Measurements from ENCODE around the gene FZD7.

The FZD7 gene

DNA sequence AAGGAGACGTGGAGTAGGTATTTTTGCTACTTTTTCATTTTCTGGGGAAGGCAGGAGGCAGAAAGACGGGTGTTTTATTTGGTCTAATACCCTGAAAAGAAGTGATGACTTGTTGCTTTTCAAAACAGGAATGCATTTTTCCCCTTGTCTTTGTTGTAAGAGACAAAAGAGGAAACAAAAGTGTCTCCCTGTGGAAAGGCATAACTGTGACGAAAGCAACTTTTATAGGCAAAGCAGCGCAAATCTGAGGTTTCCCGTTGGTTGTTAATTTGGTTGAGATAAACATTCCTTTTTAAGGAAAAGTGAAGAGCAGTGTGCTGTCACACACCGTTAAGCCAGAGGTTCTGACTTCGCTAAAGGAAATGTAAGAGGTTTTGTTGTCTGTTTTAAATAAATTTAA, 3.4 kb downstream of the FZD7 start:
- DNase-seq (ENCODE audit: low spot score) = no peak

DNA sequence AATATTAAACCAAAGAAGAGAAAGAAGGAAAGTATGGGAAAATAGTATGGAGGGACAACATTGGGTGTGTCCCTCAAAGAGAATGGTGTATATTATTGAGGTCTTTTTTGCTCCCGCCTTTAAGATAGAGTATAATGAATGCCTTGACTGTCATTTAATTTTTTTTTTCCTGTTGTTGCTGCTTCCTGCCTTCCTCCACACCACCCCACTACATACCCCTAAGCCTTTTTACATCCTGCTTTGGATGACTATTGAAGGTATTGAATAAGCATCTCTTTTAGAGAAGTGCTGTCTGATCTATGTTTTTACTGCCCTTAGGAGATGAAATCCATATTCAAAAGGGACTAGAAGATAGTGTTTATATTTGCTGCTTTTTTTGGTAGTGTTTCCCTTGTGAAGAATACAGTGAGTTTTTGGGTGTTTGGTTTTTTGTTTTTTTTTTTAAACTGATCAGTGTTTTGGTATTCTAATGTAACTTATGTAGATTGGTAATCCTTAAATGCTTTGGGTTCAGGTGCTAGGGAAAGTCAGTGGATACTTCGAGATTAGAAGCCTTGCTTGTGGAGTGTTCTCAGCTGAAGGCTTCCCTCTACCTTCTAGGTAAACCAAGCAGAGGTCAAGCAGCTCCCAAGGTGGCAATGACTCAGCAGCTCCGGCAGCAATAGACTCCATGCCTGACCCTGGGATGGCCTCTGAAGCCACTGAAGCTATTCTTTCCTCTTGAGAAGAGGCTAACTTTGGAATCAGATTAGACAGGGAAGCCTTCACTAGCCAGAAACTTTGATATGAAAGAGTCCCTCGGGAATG, 5.0 kb downstream of the FZD7 start:
- DNase-seq (ENCODE audit: low spot score) = no peak

DNA sequence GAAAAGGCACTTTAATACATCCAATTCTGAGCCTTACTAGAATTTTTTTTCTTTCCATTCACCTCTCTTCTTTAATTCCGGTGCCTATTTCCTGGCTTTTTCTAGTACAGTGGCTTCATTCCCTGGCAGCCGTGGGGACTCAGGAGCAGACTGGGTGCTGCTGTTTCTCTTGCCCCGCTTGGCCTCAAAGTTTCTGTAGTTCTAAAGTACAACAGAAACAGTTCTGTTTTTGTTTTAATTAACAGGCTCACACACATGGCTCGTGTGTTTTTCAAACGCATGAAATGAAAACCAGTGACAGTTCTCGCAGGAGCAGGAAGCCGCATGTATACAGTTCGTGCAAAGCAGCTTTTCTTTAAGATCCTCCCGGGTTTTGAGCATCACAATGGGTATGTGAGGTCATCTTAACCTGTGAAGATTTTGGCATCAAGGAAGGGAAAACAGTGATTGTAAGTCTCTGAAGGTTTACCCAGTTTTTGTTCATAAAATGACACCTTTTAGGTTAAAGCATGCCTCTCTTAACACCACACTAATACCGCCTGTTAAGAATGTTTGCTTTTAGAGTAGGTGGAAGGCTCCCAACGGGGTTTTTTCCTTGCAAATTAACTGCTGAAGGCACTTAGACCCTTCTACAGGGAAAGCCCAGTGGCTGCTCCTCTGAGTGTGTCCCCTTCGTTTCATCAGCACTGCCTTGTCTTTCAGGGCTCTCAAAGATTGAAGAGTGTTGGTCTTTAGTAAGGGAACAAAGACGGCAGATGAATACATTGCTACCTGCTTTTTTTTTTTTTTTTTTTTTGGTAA, 5.8 kb downstream of the FZD7 start:
- DNase-seq (ENCODE audit: low spot score) = no peak

DNA sequence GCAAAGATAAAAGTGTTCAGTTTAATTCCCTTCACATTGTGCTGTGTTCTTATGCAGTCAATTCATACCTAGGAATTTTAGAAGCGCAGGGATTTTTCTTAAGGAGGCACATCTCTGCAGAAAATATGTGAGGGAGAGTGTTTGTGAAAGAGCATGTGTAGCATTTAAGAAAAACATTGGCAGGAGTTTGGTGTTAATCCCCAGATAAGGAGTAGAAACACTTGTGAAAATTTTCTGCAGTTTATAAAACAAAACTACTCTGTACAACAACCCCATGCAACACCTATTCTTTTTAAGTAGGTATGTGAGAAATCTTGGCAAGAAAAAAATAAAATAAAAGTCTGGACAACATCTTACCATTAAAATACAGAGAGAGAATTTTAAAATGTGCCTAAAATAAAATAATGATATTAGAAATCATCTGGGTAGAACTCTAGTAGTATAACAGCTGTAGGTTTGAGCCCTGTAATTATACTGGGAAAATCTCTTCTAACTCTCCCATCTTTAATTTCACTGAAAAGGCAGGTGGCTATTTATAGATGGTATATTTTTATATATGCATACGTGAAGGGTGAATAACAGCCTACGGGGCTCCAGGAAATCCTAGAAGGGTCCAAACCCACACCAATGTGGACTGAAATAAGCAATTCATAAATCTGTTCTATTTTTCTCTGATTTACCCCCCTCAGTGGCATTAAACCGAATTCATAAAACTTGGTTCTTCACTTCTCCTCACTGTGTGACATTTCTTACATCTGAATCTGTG, 6.6 kb downstream of the FZD7 start:
- no peak for DNase-seq (ENCODE audit: low spot score)

DNA sequence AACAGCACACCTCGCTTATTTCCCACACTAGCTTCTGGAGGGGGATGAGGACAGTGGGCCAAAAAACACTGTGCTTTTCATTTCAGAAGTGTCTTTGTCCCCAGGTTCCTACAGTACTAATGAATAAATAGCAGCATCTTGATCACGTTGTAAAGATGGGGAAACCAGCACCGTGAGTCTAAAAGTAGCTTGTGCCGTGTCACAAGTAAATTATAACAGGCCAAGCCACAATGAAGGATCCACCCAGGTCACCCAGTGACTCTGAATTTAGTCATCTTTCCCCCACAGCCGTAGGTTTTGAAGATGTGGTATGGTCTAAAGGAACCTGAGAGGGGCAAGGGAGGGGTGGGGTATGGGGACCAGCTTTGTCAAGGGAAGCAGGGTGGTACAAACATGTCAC, 8.8 kb downstream of the FZD7 start:
- no peak for DNase-seq (ENCODE audit: low spot score)

DNA sequence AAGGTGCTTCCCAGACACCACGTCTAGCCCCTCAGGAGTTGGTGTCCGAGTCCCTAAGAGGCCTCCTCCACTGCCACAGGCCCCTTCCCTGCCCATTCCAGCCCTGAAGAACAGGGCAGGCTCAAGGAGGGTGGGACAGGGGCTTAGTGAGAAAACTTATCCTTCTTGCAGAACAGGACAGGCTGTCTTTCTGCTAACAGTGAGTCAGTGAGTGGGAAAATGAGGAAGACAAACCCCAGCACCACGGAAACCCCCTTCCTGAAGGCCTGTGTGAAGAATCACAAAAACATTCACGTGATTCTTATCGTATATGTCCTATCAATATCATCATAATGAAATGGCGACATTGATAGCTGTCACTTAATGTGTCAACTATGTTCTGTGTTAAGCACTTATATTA, 9.8 kb downstream of the FZD7 start:
- no peak for DNase-seq (ENCODE audit: low spot score)

DNA sequence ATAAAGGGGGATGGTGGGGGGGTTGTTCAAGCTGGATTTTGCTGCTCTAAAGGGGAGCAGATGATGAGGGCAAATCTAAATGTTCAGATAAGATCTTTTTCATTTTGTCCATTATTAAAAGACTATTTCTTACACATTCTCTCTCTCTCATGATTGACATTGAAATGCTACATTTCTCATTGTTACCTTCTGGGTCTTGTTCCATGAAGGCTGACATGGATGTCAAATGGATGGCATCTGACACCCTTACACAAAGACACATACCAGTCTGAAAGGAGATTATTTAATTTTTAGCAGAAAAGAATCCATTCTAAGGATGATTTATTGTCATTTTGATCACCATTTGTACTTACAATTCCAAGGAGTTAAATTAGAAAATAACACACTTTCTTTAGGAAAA, 11.1 kb downstream of the FZD7 start:
- DNase-seq (ENCODE audit: low spot score) = no peak

DNA sequence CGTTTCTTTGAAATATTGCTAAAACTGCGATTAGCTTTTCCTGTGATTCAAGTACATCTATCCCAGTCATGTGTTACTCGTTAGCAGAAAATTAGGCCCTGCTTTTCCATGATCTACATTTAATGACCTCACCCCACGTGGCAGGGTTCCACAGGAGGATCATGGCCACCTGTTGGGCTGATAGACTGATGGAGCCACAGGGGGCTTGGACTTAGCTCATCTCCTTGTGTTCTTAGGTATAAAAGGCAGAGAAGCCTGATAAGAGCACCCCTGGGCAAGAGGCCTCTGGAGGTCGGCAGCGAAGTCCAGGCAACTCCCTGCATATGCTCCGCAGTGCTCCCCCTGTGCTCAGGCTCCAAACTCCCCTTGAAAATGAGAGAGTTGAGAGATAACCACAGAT, 12.9 kb downstream of the FZD7 start:
- DNase-seq (ENCODE audit: low spot score) = no peak

DNA sequence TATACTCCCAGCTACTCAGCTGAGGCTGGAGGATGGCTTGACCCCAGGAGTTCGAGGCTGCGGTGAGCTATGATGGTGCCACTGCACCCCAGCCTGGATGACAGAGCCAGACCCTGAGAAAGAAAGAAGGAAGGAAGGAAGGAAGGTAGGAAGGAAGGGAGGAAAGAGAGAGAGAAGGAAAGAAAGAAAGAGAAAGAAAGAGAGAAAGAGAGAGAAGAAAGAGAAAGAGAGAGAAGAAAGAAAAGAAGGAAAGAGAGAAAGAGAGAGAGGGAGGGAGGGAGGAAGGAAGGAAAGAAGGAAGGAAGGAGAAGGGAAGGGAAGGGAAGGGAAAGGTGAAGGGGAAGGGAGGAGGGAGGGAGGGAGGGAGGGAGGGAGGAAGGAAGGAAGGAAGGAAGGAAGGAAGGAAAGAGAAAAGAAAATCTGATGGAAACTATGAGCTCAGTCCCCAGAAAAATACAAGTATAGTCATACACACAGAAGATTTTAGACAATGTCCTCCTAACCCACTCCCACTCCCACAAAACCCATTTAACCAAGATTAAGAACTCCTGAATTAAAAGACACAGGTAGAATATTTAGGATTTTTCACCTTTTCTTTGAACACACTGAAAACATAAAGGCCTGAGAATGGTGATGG, 15.6 kb downstream of the FZD7 start:
- DNase-seq (ENCODE audit: low spot score) = no peak

DNA sequence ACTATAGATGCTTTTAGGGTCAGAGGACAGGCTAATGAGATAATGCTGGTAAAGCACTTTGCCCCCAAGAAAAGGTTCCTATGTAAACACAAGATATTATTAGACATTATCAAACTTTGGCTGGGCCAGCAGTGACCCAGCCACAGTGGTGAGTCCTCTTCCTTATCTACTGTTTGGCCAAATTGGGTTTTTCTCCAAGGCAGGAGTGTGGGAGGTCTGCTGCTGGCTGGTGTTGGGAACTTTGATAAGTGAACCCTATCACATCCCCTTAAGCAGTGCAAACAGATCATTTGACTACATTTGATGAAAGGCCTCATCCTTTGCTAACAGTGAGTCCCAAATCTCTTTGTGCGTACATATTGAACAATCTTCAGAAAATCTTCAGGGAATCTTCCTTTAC, 16.2 kb downstream of the FZD7 start:
- no peak for DNase-seq (ENCODE audit: low spot score)

DNA sequence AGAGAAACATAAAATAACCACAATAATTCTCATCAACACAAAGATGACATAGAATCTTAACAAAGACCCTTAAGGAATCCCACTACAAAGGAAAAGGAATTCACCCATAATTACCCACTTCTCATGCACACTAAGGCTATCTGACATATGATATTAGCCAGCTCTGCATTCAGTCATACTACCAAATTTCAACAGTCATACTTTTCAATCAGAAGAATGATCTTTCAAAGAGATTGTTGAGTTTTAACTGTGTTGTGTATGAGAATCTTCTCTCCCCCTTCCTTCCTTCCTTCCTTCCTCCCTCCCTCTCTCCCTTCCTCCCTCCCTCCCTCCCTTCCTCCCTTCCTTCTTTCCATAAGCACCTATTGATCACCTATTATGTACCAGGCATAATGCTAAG, 17.0 kb downstream of the FZD7 start:
- no peak for DNase-seq (ENCODE audit: low spot score)

DNA sequence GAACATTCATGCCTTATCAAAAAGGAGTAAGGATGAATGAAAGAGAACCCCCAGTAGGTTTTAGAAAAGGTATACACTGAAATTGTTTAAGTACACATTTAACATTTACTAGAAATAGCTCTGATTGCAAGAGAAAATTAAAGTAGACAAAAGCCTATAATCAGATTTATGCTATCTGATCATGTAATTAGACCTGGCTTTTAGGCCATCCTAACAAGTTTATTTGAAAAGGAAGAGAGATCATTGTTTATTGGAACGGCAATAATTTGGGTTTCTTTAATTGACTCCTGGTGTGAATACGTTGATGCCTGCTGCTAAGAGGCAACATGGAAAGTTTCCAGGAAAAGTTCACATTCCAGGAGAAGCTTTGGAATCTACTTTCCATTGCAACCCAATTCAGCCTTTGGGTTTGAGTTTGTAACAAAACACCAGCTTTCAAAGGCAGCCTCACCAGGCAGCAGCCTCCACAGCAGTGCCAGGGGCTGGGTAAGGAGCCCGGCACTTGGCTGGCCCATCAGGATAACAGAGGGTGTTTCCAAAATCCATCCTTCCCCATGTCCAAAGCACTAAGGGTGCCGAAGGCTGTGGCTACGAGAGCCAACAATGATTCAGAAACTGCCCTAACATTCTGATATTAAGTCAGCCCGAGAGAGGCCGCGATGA, 18.0 kb downstream of the FZD7 start:
- no peak for DNase-seq (ENCODE audit: low spot score)

DNA sequence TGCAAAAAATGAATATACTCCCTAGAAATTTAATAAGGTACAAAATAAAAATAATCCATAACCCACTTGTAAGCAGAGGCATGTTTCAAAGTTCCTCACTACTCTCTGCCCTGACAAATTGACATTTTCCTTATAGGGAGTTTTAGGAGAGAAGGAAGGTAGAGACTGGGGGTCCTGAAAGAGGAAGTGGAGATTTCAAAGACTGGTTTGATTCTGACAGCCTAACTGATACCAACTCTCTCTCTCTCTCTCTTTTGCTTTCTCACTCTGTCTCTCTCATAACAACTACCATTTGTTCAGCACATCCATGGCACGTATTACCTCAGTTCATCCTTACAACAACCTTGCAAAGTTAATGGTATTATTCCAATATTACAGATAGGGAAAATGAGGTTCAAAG, 18.6 kb downstream of the FZD7 start:
- no peak for DNase-seq (ENCODE audit: low spot score)

DNA sequence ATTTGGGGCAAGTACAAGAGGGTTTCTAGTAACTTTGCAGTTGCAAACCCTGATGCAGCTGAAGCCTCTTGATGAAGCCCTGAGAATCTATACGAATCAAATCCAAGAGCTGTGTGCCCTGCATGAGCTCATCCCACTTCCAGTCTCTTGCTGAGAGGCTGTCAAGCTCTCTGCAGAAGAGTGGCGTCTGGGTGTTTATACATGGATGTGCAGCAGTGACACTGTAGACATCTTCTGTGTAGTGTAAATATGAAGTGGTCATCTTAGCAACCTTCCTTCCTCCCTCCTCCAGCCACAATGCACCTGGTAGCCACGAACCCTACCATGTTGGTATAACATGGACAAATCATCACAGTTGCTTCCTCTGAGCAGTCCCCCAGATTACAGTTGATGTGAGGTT, 21.0 kb downstream of the FZD7 start:
- DNase-seq (ENCODE audit: low spot score) = no peak

DNA sequence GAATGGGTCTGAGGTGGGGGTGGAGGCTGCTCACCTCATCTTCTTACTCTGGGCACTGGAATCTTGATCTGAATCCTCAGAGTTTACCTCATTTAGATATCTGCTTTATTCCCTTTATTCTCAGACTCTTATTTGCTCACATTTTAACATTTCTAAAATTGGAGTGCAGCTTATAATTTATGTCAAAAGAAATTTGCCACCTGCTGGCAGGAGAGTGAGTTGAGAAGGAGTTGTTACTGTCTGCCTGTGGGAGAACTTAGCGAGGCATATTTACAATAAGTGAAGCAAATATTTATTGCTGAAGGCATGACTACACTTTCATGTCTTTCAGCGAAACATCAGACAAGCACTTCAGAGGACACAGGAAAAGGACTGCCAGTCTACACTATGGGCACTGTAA, 23.0 kb downstream of the FZD7 start:
- no peak for DNase-seq (ENCODE audit: low spot score)

DNA sequence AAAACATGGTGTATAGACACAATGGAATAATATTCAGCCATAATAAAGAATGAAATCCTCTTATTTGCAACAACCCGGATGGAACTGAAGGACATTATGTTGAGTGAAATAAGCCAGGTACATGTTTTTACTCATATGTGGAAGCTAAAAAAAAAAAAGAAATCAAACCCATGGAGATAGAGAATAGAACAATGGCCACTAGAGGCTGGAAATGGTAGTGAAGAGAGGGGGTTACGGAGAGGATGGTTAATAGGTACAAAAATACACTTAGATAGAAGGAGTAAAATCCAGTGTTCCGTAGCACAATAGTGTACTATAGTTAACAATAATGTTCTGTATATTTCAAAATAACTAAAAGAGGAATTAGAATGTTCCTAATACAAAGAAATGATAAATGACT, 26.6 kb downstream of the FZD7 start:
- no peak for DNase-seq (ENCODE audit: low spot score)

DNA sequence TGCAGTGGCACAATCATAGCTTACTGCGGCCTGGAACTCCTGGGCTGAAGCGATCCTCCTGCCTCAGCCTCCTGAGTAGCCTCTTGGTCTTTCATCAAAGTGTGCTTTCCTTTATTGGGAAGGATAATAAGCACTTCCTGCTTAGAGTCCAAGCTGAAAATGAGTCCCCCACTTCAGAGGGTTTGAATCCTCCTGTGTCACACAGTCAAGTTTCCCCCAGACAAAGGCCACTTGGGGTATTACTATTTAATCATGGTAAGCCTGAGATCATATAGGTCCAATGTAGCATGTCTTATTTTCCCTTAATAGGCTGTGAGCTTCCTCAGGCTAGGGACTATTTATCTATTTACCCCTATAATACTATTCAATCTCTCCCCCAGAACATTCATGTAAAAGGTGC, 28.0 kb downstream of the FZD7 start:
- DNase-seq (ENCODE audit: low spot score) = no peak

DNA sequence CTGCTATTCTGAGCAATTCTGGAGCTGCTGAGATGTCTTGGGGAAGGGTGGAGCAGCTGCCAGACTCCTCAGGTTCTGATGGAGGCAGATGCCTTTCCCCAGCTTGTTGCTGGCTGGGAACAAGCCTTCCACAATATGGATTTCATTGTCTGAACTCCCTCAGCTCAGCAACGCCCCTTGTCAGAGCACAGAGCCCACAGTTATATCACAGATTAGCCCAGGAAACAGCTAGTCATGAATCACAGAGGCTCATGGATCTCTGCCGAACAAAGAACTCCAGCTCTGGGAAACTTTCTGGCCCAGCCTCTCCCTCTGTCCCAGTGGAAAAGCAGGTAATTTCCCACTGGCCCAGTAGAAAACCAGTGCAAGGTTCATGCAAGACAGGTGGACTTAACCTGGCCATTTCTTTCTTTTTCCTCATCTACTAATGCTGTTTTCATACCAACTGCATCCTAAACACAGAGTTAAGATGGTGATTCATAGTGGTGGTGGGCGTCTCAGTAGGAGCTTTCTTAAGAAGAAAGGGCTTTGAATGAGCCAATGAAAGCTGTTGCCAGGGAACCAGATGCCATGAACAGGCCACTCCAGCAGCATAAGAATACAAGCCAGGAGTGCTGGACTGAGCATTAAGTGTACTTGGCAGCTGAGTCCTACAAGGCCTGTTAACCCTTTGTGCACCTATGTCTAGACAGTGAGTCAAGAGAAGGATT, 30.7 kb downstream of the FZD7 start:
- DNase-seq (ENCODE audit: low spot score) = peak; percentile 59

DNA sequence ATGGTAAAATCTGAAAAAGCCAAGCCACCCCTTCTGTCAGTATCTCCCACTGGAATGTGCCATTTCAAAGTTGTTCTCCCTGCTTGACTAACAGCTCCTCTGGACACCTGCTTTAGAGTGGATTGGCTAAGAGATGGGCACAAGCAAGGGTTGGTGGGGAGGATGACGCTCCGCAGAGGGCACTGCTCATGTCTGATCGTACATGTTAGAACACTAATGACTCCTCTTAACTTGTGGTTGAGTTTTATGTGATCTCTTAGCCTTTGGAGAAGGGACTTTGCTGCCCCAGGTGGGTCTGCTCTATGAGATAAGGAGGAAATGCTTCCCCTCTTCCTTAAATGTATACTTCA, 31.2 kb downstream of the FZD7 start:
- no peak for DNase-seq (ENCODE audit: low spot score)

DNA sequence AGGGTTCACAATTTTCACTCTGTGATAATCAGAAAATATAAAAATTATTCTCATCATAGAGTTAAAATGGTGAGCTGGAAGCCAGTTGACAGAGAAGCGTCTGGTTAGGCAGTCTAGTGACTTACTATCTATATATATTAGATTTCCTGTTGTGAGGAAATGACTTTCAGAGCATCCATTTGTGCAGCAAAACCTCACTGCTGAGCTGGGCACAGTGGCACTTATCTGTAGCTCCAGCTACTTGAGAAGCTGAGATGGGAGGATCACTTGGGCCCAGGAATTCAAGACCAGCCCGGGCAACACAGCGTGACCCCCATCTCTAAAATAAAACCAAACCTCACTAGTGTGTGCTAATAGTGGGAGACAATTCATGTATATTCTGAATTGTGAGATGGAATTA, 32.2 kb downstream of the FZD7 start:
- no peak for DNase-seq (ENCODE audit: low spot score)

DNA sequence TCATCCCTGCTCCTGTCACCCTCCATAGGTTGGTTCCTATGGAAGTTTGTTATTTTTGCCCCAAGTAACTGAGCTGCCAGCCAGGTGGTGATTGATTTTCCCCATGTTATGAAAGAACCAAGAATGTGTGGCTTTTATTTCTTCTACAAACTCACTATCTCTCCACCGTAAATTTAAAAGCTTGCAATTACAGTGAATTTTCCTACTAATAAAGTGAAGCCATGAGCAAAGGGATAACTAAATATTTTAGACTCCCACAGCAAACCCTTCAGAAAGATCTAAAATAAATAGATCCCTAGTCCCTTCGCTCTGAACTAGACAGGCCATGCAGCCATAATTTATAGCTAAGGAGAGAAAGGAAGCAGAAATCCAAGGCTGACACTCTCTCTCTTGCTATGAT, 33.2 kb downstream of the FZD7 start:
- DNase-seq (ENCODE audit: low spot score) = no peak
